ENCODE data around the gene GARIN5A.

DNA sequence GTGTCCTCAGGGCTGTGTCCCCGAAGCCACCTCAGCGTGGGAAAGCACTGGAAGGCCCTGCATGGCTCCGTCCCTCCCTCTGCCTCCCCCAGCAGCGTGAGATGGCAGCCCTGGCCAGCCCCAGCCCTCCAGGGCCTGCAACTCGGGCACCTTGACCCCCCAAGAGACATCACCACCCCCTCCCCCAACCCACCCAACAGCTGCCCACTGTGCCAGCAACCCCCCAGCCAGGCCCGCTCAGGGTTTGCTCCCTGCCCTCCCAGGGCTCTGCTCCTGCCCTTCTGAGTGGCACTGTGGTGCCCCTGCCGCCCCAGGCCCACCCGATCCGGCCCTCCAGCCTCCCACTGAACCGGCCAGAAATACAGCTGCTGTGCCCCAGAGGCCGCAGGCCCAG lies 38.5 kb upstream of the GARIN5A start:
- TF ChIP-seq, protein P1, sequence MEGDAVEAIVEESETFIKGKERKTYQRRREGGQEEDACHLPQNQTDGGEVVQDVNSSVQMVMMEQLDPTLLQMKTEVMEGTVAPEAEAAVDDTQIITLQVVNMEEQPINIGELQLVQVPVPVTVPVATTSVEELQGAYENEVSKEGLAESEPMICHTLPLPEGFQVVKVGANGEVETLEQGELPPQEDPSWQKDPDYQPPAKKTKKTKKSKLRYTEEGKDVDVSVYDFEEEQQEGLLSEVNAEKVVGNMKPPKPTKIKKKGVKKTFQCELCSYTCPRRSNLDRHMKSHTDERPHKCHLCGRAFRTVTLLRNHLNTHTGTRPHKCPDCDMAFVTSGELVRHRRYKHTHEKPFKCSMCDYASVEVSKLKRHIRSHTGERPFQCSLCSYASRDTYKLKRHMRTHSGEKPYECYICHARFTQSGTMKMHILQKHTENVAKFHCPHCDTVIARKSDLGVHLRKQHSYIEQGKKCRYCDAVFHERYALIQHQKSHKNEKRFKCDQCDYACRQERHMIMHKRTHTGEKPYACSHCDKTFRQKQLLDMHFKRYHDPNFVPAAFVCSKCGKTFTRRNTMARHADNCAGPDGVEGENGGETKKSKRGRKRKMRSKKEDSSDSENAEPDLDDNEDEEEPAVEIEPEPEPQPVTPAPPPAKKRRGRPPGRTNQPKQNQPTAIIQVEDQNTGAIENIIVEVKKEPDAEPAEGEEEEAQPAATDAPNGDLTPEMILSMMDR (IDR thresholded peaks at IDR 0.05; ENCODE audit: low read depth, low read length, poor library complexity, severe bottlenecking): no peak
- TF ChIP-seq EZH2phosphoT487 (IDR thresholded peaks at IDR 0.05; ENCODE audit: borderline replicate concordance, low read length): no peak

Data from DOHH2 (cell line).